Stomach (tissue), 19 donors: ENCODE measurements around the gene KCNK7. TPM values are rescaled to one million over a fixed set of nuclear protein-coding genes. Genes with fewer than 3 reads are reported as not detected.

Experiments
- DNase-seq, 2 donors: peaks; one replicate each; pipeline versions ENCODE4 v3.0.0 to v3.0.0-alpha.2; 2013 to 2019
- H3K27ac ChIP-seq, 5 donors: fragments of 200-600 bp in 4 of 5; sonication (generic) in 4 of 5; one replicate each; pipeline ENCODE4 v1.5.1; 2013 to 2019; ENCODE audit warnings: mild to moderate bottlenecking in 1 of 5, moderate library complexity in 1 of 5
- H3K27me3 ChIP-seq, 3 donors: fragments of 200-600 bp; sonication (generic); one replicate each; pipeline ENCODE4 v1.5.1; 2017 to 2019; ENCODE audit warnings: mixed run types in 1 of 3
- H3K36me3 ChIP-seq, 4 donors: fragments of 200-600 bp; sonication (generic); 1 replicate in 3 of 4; 2 replicates in 1 of 4; pipeline ENCODE4 v1.5.1; 2016 to 2019
- H3K4me1 ChIP-seq, 4 donors: fragments of 200-600 bp; sonication (generic); one replicate each; pipeline ENCODE4 v1.5.1; 2016 to 2019
- H3K4me3 ChIP-seq, 4 donors: fragments of 200-600 bp; sonication (generic) in 3 of 4; one replicate each; pipeline ENCODE4 v1.5.1; 2016 to 2019; ENCODE audit warnings: mild to moderate bottlenecking in 1 of 4
- H3K9me3 ChIP-seq, 4 donors: fragments of 200-600 bp; sonication (generic); one replicate each; pipeline ENCODE4 v1.5.1; 2016 to 2019
- CTCF ChIP-seq, 7 experiments: fragments of 450-650 bp in 4 of 7; fragments of 200-600 bp in 3 of 7; sonication (generic) in 3 of 7; IDR thresholded peaks; one replicate each; pipeline ENCODE4 v1.5.1; 2016 to 2019; ENCODE audit warnings: antibody characterized with exemption in 7 of 7, control low read depth in 2 of 7, mild to moderate bottlenecking in 1 of 7
- EP300 ChIP-seq: sonication (generic); formaldehyde crosslinking; IDR thresholded peaks from one replicate; pipeline ENCODE4 v1.6.1; 2017; ENCODE audit warnings: antibody characterized with exemption
- POLR2A ChIP-seq, 4 donors: fragments of 450-650 bp; IDR thresholded peaks; one replicate each; pipeline ENCODE4 v1.6.1; 2016; ENCODE audit warnings: antibody characterized with exemption in 4 of 4, control low read depth in 2 of 4, mild to moderate bottlenecking in 1 of 4, moderate library complexity in 1 of 4
- POLR2AphosphoS5 ChIP-seq, 3 donors: sonication (generic); formaldehyde crosslinking; IDR thresholded peaks; one replicate each; pipeline ENCODE4 v1.6.1; 2016; ENCODE audit warnings: antibody characterized with exemption in 3 of 3
- WGBS, 5 donors: extraction: QIAGEN DNeasy Blood & Tissue Kit in 3 of 5; methylation state at CpG; one replicate each; pipeline versions ENCODE4 v1.1.5 to v1.1.7; 2013 to 2018; 5-methylcytosine and 5-hydroxymethylcytosine counted together
- intact Hi-C: fragments of 100-400 bp; cut with DNase I; formaldehyde crosslinking; loops from one replicate; pipeline ENCODE4 v1.15.1; 2023; ENCODE audit warnings: low total_unique reads
- long read RNA-seq, 10 donors: transcript quantifications; one replicate each; lab custom pipeline, GENCODE V29; 2026
- polyA plus RNA-seq, 3 donors: library from polyadenylated mRNA; stranded (reverse); fragments of 200-250 nt; gene quantifications; one replicate each; pipeline ENCODE4 v1.2.3, GENCODE V29; 2013
- total RNA-seq, 5 donors: library from RNA; depleted of rRNA; stranded (reverse); fragments of >200 nt; gene quantifications; one replicate each; pipeline versions ENCODE4 v1.1.0 to v1.2.3, GENCODE V29; 2014 to 2016
- donor health status: healthy with polysubstance abuse.
- donor health status: Bipolar disorder and iron deficiency.
- donor health status: healthy.

Gene KCNK7, protein sequence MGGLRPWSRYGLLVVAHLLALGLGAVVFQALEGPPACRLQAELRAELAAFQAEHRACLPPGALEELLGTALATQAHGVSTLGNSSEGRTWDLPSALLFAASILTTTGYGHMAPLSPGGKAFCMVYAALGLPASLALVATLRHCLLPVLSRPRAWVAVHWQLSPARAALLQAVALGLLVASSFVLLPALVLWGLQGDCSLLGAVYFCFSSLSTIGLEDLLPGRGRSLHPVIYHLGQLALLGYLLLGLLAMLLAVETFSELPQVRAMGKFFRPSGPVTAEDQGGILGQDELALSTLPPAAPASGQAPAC
- 1 to 10 TPM in 1 of 5 donors, under 1 TPM in 1, not detected in 3; 0.58 to 2.6 TPM for total RNA-seq
- 1 to 10 TPM in 2 of 3 donors, not detected in 1; 3.5 to 5.8 TPM for polyA plus RNA-seq
- long read RNA-seq, donor 1: 0 reads
- long read RNA-seq, donor 2: 0 reads
- long read RNA-seq, donor 3: 0 reads
- long read RNA-seq, donor 4: 0 reads
- long read RNA-seq, donor 5: 0 reads
- long read RNA-seq, donor 6, partial matches to known transcripts: 0 of 1 reads
- long read RNA-seq, donor 6, other reads (novel, unspliced or antisense): 0 of 1 reads
- long read RNA-seq, donor 7: 0 reads
- long read RNA-seq, donor 8, partial matches to known transcripts: 0 of 2 reads
- long read RNA-seq, donor 8, other reads (novel, unspliced or antisense): 0 of 2 reads
- long read RNA-seq, donor 9, partial matches to known transcripts: 0 of 1 reads
- long read RNA-seq, donor 9, other reads (novel, unspliced or antisense): 0 of 1 reads
- long read RNA-seq, donor 10: 0 reads

DNA sequence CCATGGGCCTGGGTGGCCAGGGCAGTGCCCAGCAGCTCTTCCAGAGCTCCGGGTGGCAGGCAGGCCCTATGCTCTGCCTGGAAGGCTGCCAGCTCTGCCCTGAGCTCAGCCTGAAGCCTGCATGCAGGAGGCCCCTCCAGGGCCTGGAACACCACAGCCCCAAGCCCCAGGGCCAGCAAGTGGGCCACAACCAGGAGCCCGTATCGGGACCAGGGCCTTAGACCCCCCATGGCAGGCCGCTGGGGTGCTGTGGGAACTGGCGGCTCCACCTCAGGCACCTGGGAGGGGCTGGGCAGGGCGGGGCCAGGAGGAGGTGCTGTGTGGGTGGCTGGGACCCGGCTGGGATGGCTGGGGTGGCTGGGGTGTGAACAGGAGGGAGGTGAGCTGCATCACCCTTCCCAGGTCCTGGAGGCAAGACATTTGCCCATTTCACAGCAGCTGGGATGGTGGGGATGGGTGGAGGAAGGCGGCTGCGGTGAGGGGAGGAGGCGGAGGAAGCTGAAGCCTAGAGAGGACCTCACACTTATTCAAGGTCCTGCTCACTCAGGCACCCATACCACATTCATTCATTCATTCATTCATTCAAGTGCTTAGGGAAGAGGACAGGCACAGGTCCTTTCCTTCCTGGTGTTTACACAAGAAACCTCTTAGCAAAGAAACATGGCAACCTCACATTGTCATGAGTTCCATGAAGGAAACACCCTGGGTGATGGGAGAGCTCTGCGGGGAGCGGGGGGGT is at the start of gene KCNK7:
Gene KCNK7, minus strand, starts transcription at position 258 of the 739 bp plus-strand sequence. Its CDS starts 28 bp downstream, at position 230.
- Histone ChIP-seq H3K4me3 (no peak within 1 kb of the TSS), H3K9me3 (no peaks in the 10 kb centered on the region), H3K27me3 (no peaks in the 10 kb centered on the region), H3K36me3 (peaks cover 24 to 71% (median 67%) of the 10 kb centered on the region in 4 donors), H3K4me1 (peaks cover 9 to 48% (median 42%) of the 10 kb centered on the region in 4 donors), H3K27ac (peak within 1 kb of the TSS in 1 of 5 donors; percentile 29)
- TF ChIP-seq EP300 (no peak), POLR2AphosphoS5 (IDR thresholded peaks at IDR 0.05) (no peak), POLR2A (IDR thresholded peaks at IDR 0.05) (no peak), CTCF (IDR thresholded peaks at IDR 0.05) (no peak)
- DNase-seq: peak in 1 of 2 donors; percentile 66
- intact Hi-C loops: no loop called here
- 40 to 67% (median 47%) methylated on average over 7 to 12 of the region's 12 CpGs for WGBS, 5 donors

- H3K4me1 ChIP-seq: peaks cover 11 to 72% (median 50%) of the 10 kb centered on the region in 4 donors
- TF ChIP-seq POLR2A (IDR thresholded peaks at IDR 0.05) (no peak), POLR2AphosphoS5 (IDR thresholded peaks at IDR 0.05) (no peak), EP300 (no peak), CTCF (IDR thresholded peaks at IDR 0.05) (no peak)
- no peaks in the 10 kb centered on the region for H3K27me3 ChIP-seq
- 82 to 94% (median 85%) methylated on average over 10 to 11 of the region's 11 CpGs for WGBS, 5 donors
- DNase-seq: no peak
- H3K36me3 ChIP-seq: peaks cover 10 to 84% (median 74%) of the 10 kb centered on the region in 4 donors
- intact Hi-C loops: no loop called here
- no peaks in the 10 kb centered on the region for H3K9me3 ChIP-seq
- no peak overlapping the region for H3K4me3 ChIP-seq
- no peak overlapping the region for H3K27ac ChIP-seq
Observed at GRCh38 chr11:65644837-65645236, 49.2 kb upstream of the KCNK7 start.

DNA sequence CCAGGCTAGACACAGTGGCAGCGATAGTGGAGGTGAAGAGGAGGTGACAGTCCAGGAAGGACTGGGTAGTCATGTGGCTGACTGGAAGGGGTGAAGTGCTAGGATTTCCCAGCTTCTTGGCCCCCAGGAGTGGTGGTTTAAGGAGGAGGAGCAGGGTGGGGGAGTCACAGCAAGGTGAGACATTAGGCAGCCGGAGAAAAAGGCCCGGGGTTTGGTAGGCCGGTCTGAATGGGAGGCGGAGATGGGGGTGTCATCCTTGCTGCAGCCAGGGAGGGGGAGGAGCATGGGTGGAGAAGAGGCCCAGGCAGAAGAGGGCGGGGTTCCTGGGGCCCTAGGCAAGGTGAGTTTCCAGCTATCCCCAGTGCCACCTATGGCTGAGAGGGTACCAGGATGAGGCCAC is 48.4 kb upstream of the KCNK7 start:
- Histone ChIP-seq H3K36me3 (peaks cover 1 to 76% (median 65%) of the 10 kb centered on the region in 4 donors), H3K4me1 (peaks cover 19 to 72% (median 52%) of the 10 kb centered on the region in 4 donors), H3K27me3 (no peaks in the 10 kb centered on the region), H3K9me3 (no peaks in the 10 kb centered on the region), H3K27ac (no peak overlapping the region), H3K4me3 (no peak overlapping the region)
- no peak for DNase-seq
- TF ChIP-seq POLR2AphosphoS5 (IDR thresholded peaks at IDR 0.05) (no peak), POLR2A (IDR thresholded peaks at IDR 0.05) (no peak), CTCF (IDR thresholded peaks at IDR 0.05) (no peak), EP300 (no peak)
- intact Hi-C loops: no loop called here
- 52 to 69% (median 57%) methylated on average over 6 of the region's 6 CpGs for WGBS, 5 donors
